ENCODE data around the gene MIS18BP1.
"Not testable (repeated sequence)": the region's sequence is repeated elsewhere in the genome, so short reads cannot be mapped to it uniquely, and the experiment has no call there.

Gene MIS18BP1

GRCh38 chr14:45253070-45253753 lies at the start of gene MIS18BP1:
Gene MIS18BP1, minus strand, starts transcription at chr14:45253202. Its CDS starts 5,916 bp downstream, at chr14:45247286.
- peak; percentile 91 for DNase-seq (ENCODE audit: low read depth, low spot score)

GRCh38 chr14:45298423-45299117 lies 45.6 kb upstream of the MIS18BP1 start:
- no peak for DNase-seq (ENCODE audit: low read depth, low spot score)

GRCh38 chr14:45294796-45295195 lies 41.8 kb upstream of the MIS18BP1 start:
- DNase-seq (ENCODE audit: low read depth, low spot score): not testable (repeated sequence)

- no peak for DNase-seq (ENCODE audit: low read depth, low spot score)
Measured at GRCh38 chr14:45290547-45290946, 37.5 kb upstream of the MIS18BP1 start.

GRCh38 chr14:45287610-45288009 lies 34.6 kb upstream of the MIS18BP1 start:
- DNase-seq (ENCODE audit: low read depth, low spot score): no peak

GRCh38 chr14:45284802-45285201 lies 31.8 kb upstream of the MIS18BP1 start:
- DNase-seq (ENCODE audit: low read depth, low spot score): no peak

GRCh38 chr14:45281731-45282400 lies 28.9 kb upstream of the MIS18BP1 start:
- DNase-seq (ENCODE audit: low read depth, low spot score): not testable (repeated sequence)

GRCh38 chr14:45271858-45272537 lies 19.0 kb upstream of the MIS18BP1 start:
- DNase-seq (ENCODE audit: low read depth, low spot score): no peak

- no peak for DNase-seq (ENCODE audit: low read depth, low spot score)
Measured at GRCh38 chr14:45270031-45270430, 17.0 kb upstream of the MIS18BP1 start.

GRCh38 chr14:45267071-45267470 lies 14.1 kb upstream of the MIS18BP1 start:
- DNase-seq (ENCODE audit: low read depth, low spot score): no peak

GRCh38 chr14:45262637-45263036 lies 9.6 kb upstream of the MIS18BP1 start:
- DNase-seq (ENCODE audit: low read depth, low spot score): no peak

- DNase-seq (ENCODE audit: low read depth, low spot score): no peak
Measured at GRCh38 chr14:45261209-45261608, 8.2 kb upstream of the MIS18BP1 start.

GRCh38 chr14:45258805-45259204 lies 5.8 kb upstream of the MIS18BP1 start:
- no peak for DNase-seq (ENCODE audit: low read depth, low spot score)

GRCh38 chr14:45258073-45258472 lies 5.1 kb upstream of the MIS18BP1 start:
- DNase-seq (ENCODE audit: low read depth, low spot score): no peak

- no peak for DNase-seq (ENCODE audit: low read depth, low spot score)
Measured at GRCh38 chr14:45254771-45255170, 1.8 kb upstream of the MIS18BP1 start.

- no peak for DNase-seq (ENCODE audit: low read depth, low spot score)
Measured at GRCh38 chr14:45253754-45254310, 830 bp upstream of the MIS18BP1 start.

GRCh38 chr14:45252366-45253069 lies 484 bp downstream of the MIS18BP1 start:
- DNase-seq (ENCODE audit: low read depth, low spot score): no peak

- DNase-seq (ENCODE audit: low read depth, low spot score): no peak
Measured at GRCh38 chr14:45251912-45252311, 1.1 kb downstream of the MIS18BP1 start.

GRCh38 chr14:45249856-45250575 lies 3.0 kb downstream of the MIS18BP1 start:
- DNase-seq (ENCODE audit: low read depth, low spot score): no peak

GRCh38 chr14:45247427-45247826 lies 5.6 kb downstream of the MIS18BP1 start:
- no peak for DNase-seq (ENCODE audit: low read depth, low spot score)
